NK-92 (cell line): ENCODE measurements around the gene DPP8.
"Not testable (repeated sequence)": the region's sequence is repeated elsewhere in the genome, so short reads cannot be mapped to it uniquely, and the experiment has no call there.

ENCODE experiments used
- DNase-seq: peaks from one replicate; lab custom pipeline; 2025; ENCODE audit not compliant: unreplicated experiment; lab: John Stamatoyannopoulos, UW

DPP8 gene

GRCh38 chr15:65525622-65526021 lies 8.1 kb upstream of the DPP8 start:
- DNase-seq, result no peak

- DNase-seq, result no peak
Observed at GRCh38 chr15:65524226-65524625, 6.7 kb upstream of the DPP8 start.

DNA sequence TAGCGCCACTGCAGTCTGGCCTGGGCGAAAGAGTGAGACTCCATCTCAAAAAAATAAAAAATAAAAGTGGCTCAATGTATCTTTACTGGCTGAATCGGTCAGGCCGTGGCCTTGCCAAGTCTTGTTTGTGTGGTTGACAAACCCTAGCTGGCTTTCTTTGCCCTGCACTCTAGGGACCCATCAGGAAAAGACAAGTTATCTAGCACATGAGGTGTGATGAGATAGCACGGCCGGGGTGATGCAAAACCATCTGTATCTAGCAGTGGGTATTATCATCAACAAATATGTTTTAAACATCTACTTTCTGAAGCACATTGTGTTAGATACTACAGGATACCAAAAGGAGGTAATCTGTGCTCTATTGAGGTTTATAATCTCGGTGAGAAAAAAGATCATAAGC lies 3.9 kb upstream of the DPP8 start:
- no peak for DNase-seq

GRCh38 chr15:65518633-65519285 lies 1.3 kb upstream of the DPP8 start:
- no peak for DNase-seq

GRCh38 chr15:65517866-65518207 lies 348 bp upstream of the DPP8 start:
- DNase-seq, result no peak

GRCh38 chr15:65512807-65513416 lies 4.6 kb downstream of the DPP8 start:
- no peak for DNase-seq

DNA sequence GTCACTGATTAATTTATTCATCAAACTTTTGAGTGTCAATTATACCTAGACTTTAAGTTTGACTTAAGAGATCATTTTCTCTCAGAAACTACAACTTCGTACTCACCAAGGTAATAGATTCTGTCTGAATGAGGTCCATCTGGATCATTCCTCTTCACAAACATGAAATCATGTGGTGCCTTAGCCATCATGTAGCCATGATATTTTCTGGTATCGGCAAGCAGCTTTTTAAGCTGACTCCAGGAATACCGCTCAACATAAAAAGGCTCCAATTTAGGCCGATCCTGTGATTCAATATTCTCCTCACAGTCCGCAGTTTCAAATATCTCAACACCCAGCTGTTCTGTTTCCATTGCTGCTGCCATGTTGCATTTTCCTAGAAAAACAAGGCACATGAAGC lies 5.3 kb downstream of the DPP8 start:
- no peak for DNase-seq

DNA sequence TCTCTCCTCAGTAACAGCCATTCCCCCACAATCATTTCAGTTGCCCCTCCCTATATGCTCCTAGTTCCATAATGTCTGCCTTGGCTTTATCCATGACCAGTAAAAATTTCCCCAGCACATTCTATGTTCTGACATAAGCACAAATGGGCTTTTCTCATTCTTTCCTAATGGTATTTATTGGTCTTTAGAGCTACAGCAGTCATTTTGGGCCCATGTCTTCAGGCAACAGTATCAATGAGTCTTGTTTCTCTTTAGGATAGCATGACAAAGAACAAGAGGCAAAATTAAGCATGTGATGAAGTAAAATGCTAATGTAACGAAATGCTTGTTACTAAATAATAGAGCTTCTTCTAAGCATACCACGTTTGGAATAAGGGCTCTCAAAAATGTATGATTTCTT lies 8.2 kb downstream of the DPP8 start:
- no peak for DNase-seq

GRCh38 chr15:65494076-65494475 lies 23.4 kb downstream of the DPP8 start:
- no peak for DNase-seq

- DNase-seq, result no peak
Observed at GRCh38 chr15:65484876-65485275, 32.6 kb downstream of the DPP8 start.

GRCh38 chr15:65476903-65477302 lies 40.6 kb downstream of the DPP8 start:
- no peak for DNase-seq

- DNase-seq, result no peak
Observed at GRCh38 chr15:65470866-65471265, 46.6 kb downstream of the DPP8 start.

DNA sequence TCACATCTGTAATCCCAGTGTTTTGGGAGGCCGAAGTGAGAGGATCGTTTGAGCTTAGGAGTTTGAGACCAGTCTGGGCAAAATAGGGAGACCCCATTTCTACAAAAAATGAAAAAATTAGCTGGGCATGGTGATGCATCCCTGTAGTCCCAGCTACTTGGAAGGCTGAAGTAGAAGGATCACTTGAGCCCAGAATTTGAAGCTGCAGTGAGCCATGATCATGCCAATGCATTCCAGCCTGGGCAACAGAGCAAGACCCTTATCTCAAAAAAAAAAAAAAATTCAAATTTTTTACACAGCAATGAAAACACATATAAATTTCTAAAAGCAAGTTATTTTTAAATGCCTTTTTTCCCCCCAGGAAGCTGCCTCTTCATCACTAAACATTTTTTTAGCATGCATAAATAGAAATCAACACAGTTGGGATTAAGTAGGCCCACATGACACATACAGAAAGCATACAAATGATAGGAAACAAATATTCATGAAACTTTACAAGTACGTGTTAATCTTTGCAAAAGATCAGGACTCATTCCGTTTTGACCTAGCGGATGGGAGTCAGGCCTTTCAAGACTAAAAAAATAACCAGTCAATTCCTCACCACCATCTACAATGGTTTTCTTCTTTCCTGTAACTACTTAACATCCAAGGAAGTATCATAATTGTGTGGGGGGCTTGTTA lies 49.1 kb downstream of the DPP8 start:
- DNase-seq, result no peak

- no peak for DNase-seq
Observed at GRCh38 chr15:65466901-65467300, 50.6 kb downstream of the DPP8 start.

- DNase-seq, result not testable (repeated sequence)
Observed at GRCh38 chr15:65463096-65463495, 54.4 kb downstream of the DPP8 start.

GRCh38 chr15:65460741-65461347 lies 56.6 kb downstream of the DPP8 start:
- no peak for DNase-seq

DNA sequence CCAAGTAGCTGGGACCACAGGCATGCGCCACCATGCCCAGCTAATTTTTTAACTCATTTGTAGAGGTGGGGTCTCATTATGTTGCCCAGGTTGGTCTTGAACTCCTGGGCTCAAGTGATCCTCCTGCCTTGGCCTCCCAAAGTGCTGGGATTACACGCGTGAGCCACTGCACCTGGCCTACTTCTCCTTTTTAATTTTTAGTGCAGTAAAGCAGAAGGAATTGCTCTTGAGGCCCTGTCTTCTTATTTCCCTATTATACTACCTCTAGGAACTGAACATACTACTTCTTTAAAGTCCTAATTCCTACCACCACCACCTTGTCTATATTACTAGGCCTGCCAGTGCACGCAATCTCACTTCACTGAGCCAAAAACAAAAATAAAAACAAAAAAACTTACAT lies 62.2 kb downstream of the DPP8 start:
- DNase-seq, result not testable (repeated sequence)

DNA sequence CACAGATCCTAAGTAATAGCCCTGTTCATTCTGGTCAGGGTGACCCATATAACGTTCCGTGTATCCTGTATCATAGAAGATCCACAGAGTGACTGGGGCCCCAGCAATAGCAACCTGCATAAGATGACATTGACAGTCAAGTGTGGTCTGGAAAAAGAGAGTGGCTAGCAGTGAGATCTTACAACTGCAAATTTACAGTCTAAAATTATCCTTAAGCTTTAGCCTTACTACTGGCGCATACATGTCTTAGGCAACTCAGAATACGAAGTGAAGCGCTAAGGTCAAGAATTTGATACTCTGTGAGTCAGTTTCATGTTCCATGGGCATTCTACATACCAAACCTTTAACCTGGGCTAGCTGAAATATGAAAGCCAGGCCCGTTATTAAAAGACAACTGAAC lies 65.5 kb downstream of the DPP8 start:
- DNase-seq, result no peak

DNA sequence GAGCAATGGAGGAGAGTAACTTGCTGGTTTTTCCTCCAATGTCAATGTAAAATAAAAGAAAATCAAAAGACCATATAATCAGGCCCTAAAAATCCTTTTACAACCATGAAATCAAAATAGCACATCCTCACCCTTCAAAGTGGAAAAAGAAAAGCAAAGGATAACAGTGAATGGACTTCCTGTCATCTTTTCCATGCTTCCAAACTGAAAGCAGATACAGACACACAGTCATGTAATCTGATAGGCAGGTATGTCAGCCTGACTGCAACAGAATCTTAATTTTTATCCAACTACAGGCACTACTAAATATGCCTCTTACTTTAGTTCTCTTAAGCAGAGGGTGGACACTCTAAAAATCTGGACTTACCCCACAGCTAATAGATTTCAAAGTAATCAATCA lies 66.9 kb downstream of the DPP8 start:
- DNase-seq, result no peak

GRCh38 chr15:65447145-65447544 lies 70.3 kb downstream of the DPP8 start:
- no peak for DNase-seq

- DNase-seq, result no peak
Observed at GRCh38 chr15:65434201-65434600, 83.3 kb downstream of the DPP8 start.

GRCh38 chr15:65431731-65432130 lies 85.8 kb downstream of the DPP8 start:
- no peak for DNase-seq
